Central memory CD8-positive, alpha-beta T cell (primary cell): ENCODE data around the gene IRS2.

ENCODE experiments used
- ATAC-seq: fragments of 150-1000 bp; cut with Tn5 transposase; replicated peaks from 2 replicates; pipeline ENCODE4 v1.10.0; 2022; ENCODE audit warnings: mild to moderate bottlenecking, moderate FRiP score, moderate number of reproducible peaks; ENCODE audit not compliant: poor library complexity, severe bottlenecking; ENCODE audit errors: extremely low read depth
- DNase-seq, 2 donors: peaks; one replicate each; pipeline ENCODE4 v3.0.0; 2021; ENCODE audit warnings: low spot score in 2 of 2
- H3K27ac Mint-ChIP-seq: one replicate; pipeline ENCODE4 v1.8.0; 2022; ENCODE audit warnings: low read depth, mild to moderate bottlenecking, moderate library complexity, mixed read lengths
- H3K27me3 Mint-ChIP-seq: one replicate; pipeline ENCODE4 v1.8.0; 2022; ENCODE audit warnings: mixed read lengths
- H3K36me3 Mint-ChIP-seq: one replicate; pipeline ENCODE4 v1.8.0; 2022; ENCODE audit warnings: mild to moderate bottlenecking, moderate library complexity, mixed read lengths; ENCODE audit not compliant: insufficient read depth
- H3K4me1 Mint-ChIP-seq: one replicate; pipeline ENCODE4 v1.8.0; 2022; ENCODE audit warnings: mixed read lengths
- H3K4me3 Mint-ChIP-seq: one replicate; pipeline ENCODE4 v1.8.0; 2022; ENCODE audit warnings: mild to moderate bottlenecking, moderate library complexity, mixed read lengths
- H3K9me3 Mint-ChIP-seq: one replicate; pipeline ENCODE4 v1.8.0; 2022; ENCODE audit warnings: mixed read lengths

The IRS2 gene

GRCh38 chr13:109769921-109770320 lies 16.5 kb downstream of the IRS2 start:
- H3K4me1 Mint-ChIP-seq: no peaks in the 10 kb centered on the region
- H3K4me3 Mint-ChIP-seq: no peak overlapping the region

GRCh38 chr13:109769275-109769674 lies 17.1 kb downstream of the IRS2 start:
- Mint-ChIP-seq H3K27me3 (no peaks in the 10 kb centered on the region), H3K9me3 (no peaks in the 10 kb centered on the region), H3K27ac (no peak overlapping the region), H3K4me1 (no peaks in the 10 kb centered on the region), H3K4me3 (no peak overlapping the region), H3K36me3 (peaks cover 5% of the 10 kb centered on the region)
- ATAC-seq (no peak), DNase-seq (no peak)

More at GRCh38 chr13:109769921-109770320, 16.5 kb downstream of the IRS2 start:
- H3K27ac Mint-ChIP-seq: no peak overlapping the region
- ATAC-seq (no peak), DNase-seq (no peak)
- H3K27me3 Mint-ChIP-seq: no peaks in the 10 kb centered on the region
- H3K36me3 Mint-ChIP-seq: peaks cover 5% of the 10 kb centered on the region
- H3K9me3 Mint-ChIP-seq: no peaks in the 10 kb centered on the region

- H3K9me3 Mint-ChIP-seq: no peaks in the 10 kb centered on the region
- no peaks in the 10 kb centered on the region for H3K4me1 Mint-ChIP-seq
- H3K36me3 Mint-ChIP-seq: peaks cover 5% of the 10 kb centered on the region
- H3K27me3 Mint-ChIP-seq: no peaks in the 10 kb centered on the region
- DNase-seq (no peak), ATAC-seq (no peak)
- H3K27ac Mint-ChIP-seq: no peak overlapping the region
- no peak overlapping the region for H3K4me3 Mint-ChIP-seq
Observed at GRCh38 chr13:109768616-109769015, 17.8 kb downstream of the IRS2 start.

GRCh38 chr13:109768176-109768575 lies 18.2 kb downstream of the IRS2 start:
- Mint-ChIP-seq H3K27me3 (no peaks in the 10 kb centered on the region), H3K36me3 (peaks cover 5% of the 10 kb centered on the region), H3K4me1 (no peaks in the 10 kb centered on the region), H3K4me3 (no peak overlapping the region), H3K9me3 (no peaks in the 10 kb centered on the region), H3K27ac (no peak overlapping the region)
- ATAC-seq (no peak), DNase-seq (no peak)

- Mint-ChIP-seq H3K4me1 (no peaks in the 10 kb centered on the region), H3K9me3 (no peaks in the 10 kb centered on the region), H3K4me3 (no peak overlapping the region), H3K27me3 (no peaks in the 10 kb centered on the region), H3K36me3 (peaks cover 5% of the 10 kb centered on the region), H3K27ac (no peak overlapping the region)
- ATAC-seq (no peak), DNase-seq (no peak)
Observed at GRCh38 chr13:109767023-109767422, 19.4 kb downstream of the IRS2 start.

- H3K4me1 Mint-ChIP-seq: no peaks in the 10 kb centered on the region
- no peak overlapping the region for H3K27ac Mint-ChIP-seq
- H3K4me3 Mint-ChIP-seq: no peak overlapping the region
Observed at GRCh38 chr13:109764470-109765291, 21.7 kb downstream of the IRS2 start.

GRCh38 chr13:109764045-109764444 lies 22.3 kb downstream of the IRS2 start:
- DNase-seq: no peak
- H3K27me3 Mint-ChIP-seq: no peaks in the 10 kb centered on the region
- peaks cover 5% of the 10 kb centered on the region for H3K36me3 Mint-ChIP-seq
- H3K9me3 Mint-ChIP-seq: no peaks in the 10 kb centered on the region
- H3K27ac Mint-ChIP-seq: no peak overlapping the region
- H3K4me1 Mint-ChIP-seq: no peaks in the 10 kb centered on the region
- ATAC-seq: no peak
- H3K4me3 Mint-ChIP-seq: no peak overlapping the region

More at GRCh38 chr13:109764470-109765291, 21.7 kb downstream of the IRS2 start:
- no peaks in the 10 kb centered on the region for H3K9me3 Mint-ChIP-seq
- no peaks in the 10 kb centered on the region for H3K27me3 Mint-ChIP-seq
- H3K36me3 Mint-ChIP-seq: peaks cover 5% of the 10 kb centered on the region
- DNase-seq (no peak), ATAC-seq (no peak)

GRCh38 chr13:109762791-109763190 lies 23.6 kb downstream of the IRS2 start:
- ATAC-seq: no peak
- H3K4me3 Mint-ChIP-seq: no peak overlapping the region
- no peak for DNase-seq
- no peaks in the 10 kb centered on the region for H3K4me1 Mint-ChIP-seq
- H3K27me3 Mint-ChIP-seq: no peaks in the 10 kb centered on the region
- no peak overlapping the region for H3K27ac Mint-ChIP-seq
- H3K9me3 Mint-ChIP-seq: no peaks in the 10 kb centered on the region
- H3K36me3 Mint-ChIP-seq: peaks cover 6% of the 10 kb centered on the region

- Mint-ChIP-seq H3K9me3 (no peaks in the 10 kb centered on the region), H3K27ac (no peak overlapping the region), H3K4me1 (no peaks in the 10 kb centered on the region), H3K36me3 (peaks cover 5% of the 10 kb centered on the region), H3K27me3 (no peaks in the 10 kb centered on the region), H3K4me3 (no peak overlapping the region)
- no peak for DNase-seq
- no peak for ATAC-seq
Observed at GRCh38 chr13:109761695-109762094, 24.7 kb downstream of the IRS2 start.

- no peaks in the 10 kb centered on the region for H3K9me3 Mint-ChIP-seq
- ATAC-seq (no peak), DNase-seq (no peak)
- no peak overlapping the region for H3K27ac Mint-ChIP-seq
- H3K4me1 Mint-ChIP-seq: no peaks in the 10 kb centered on the region
- no peak overlapping the region for H3K4me3 Mint-ChIP-seq
- peaks cover 3% of the 10 kb centered on the region for H3K36me3 Mint-ChIP-seq
- no peaks in the 10 kb centered on the region for H3K27me3 Mint-ChIP-seq
Observed at GRCh38 chr13:109760951-109761350, 25.4 kb downstream of the IRS2 start.

- Mint-ChIP-seq H3K4me1 (no peaks in the 10 kb centered on the region), H3K27ac (no peak overlapping the region), H3K36me3 (peaks cover 4% of the 10 kb centered on the region)
Observed at GRCh38 chr13:109760402-109760801, 26.0 kb downstream of the IRS2 start.

GRCh38 chr13:109759609-109760008 lies 26.8 kb downstream of the IRS2 start:
- ATAC-seq (no peak), DNase-seq (no peak)
- Mint-ChIP-seq H3K27ac (no peak overlapping the region), H3K4me1 (no peaks in the 10 kb centered on the region), H3K27me3 (no peaks in the 10 kb centered on the region), H3K36me3 (peaks cover 5% of the 10 kb centered on the region), H3K9me3 (no peaks in the 10 kb centered on the region), H3K4me3 (no peak overlapping the region)

More at GRCh38 chr13:109760402-109760801, 26.0 kb downstream of the IRS2 start:
- Mint-ChIP-seq H3K9me3 (no peaks in the 10 kb centered on the region), H3K4me3 (no peak overlapping the region), H3K27me3 (no peaks in the 10 kb centered on the region)
- DNase-seq (no peak), ATAC-seq (no peak)

- Mint-ChIP-seq H3K27ac (no peak overlapping the region), H3K27me3 (no peaks in the 10 kb centered on the region), H3K4me1 (no peaks in the 10 kb centered on the region), H3K36me3 (peaks cover 9% of the 10 kb centered on the region), H3K9me3 (no peaks in the 10 kb centered on the region), H3K4me3 (no peak overlapping the region)
- no peak for ATAC-seq
- DNase-seq: no peak
Observed at GRCh38 chr13:109758937-109759480, 27.4 kb downstream of the IRS2 start.
